LNCaP clone FGC (cell line): ENCODE results near the gene PEX12.

Experiments used
- DNase-seq: peaks from one replicate; pipeline ENCODE4 v3.0.0-alpha.2; 2011; ENCODE audit warnings: low read depth
- H3K4me3 ChIP-seq: 2 replicates; pipeline ENCODE4 v1.5.1; 2011; ENCODE audit warnings: mild to moderate bottlenecking, low read depth, low read length, control low read depth
- TF ChIP-seq, protein P1 (sequence below): IDR thresholded peaks from 2 replicates; pipeline ENCODE4 v1.5.1; 2012; ENCODE audit warnings: mild to moderate bottlenecking; ENCODE audit not compliant: control insufficient read depth, insufficient read depth; ENCODE audit errors: extremely low read depth

PEX12 gene

GRCh38 chr17:35548208-35548810 lies 30.1 kb downstream of the PEX12 start:
- no peak for DNase-seq
- TF ChIP-seq, protein P1, sequence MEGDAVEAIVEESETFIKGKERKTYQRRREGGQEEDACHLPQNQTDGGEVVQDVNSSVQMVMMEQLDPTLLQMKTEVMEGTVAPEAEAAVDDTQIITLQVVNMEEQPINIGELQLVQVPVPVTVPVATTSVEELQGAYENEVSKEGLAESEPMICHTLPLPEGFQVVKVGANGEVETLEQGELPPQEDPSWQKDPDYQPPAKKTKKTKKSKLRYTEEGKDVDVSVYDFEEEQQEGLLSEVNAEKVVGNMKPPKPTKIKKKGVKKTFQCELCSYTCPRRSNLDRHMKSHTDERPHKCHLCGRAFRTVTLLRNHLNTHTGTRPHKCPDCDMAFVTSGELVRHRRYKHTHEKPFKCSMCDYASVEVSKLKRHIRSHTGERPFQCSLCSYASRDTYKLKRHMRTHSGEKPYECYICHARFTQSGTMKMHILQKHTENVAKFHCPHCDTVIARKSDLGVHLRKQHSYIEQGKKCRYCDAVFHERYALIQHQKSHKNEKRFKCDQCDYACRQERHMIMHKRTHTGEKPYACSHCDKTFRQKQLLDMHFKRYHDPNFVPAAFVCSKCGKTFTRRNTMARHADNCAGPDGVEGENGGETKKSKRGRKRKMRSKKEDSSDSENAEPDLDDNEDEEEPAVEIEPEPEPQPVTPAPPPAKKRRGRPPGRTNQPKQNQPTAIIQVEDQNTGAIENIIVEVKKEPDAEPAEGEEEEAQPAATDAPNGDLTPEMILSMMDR: no peak
- no peak overlapping the region for H3K4me3 ChIP-seq

DNA sequence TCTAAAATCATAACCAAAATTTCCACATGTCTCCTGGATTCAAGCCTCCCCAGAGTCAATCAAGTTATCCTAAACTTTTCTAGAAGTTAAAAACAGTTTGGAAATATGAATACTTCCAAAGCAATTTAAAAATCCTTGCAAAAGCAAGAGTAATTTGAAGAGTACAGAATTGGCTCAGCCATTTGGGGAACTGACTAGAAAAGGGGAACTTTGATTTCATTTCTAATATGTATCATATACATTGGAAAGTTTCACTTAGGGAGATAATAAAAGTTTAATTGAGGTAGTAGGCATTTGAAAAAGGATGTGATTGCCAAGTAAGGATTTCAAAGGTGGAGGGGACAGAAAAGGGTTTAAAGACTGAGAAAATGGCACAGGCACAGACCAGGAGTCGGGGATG lies 31.9 kb downstream of the PEX12 start:
- no peak for DNase-seq
- H3K4me3 ChIP-seq: no peak overlapping the region
- TF ChIP-seq, protein P1: no peak

DNA sequence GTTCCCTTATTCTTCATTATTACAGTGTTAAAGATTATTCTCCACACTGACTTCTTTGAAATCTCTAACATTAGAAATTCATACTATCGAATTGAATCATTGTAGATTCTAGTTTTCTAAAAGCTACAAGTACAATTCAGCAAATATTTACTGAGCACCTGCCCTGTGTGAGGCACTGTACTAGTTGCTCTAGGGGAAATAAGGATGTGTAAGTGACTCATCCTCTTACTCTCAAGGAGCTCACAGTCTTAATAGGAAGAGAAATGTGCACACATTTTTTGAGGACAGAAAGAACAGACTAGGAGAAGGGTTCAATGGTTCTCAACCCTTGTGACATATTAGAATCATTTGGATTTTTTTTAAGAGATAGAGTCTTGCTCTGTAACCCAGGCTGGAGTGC lies 33.2 kb downstream of the PEX12 start:
- TF ChIP-seq, protein P1: no peak
- H3K4me3 ChIP-seq: no peak overlapping the region
- no peak for DNase-seq

- no peak overlapping the region for H3K4me3 ChIP-seq
- no peak for DNase-seq
- TF ChIP-seq, protein P1: no peak
Measured at GRCh38 chr17:35543856-35544255, 34.5 kb downstream of the PEX12 start.

DNA sequence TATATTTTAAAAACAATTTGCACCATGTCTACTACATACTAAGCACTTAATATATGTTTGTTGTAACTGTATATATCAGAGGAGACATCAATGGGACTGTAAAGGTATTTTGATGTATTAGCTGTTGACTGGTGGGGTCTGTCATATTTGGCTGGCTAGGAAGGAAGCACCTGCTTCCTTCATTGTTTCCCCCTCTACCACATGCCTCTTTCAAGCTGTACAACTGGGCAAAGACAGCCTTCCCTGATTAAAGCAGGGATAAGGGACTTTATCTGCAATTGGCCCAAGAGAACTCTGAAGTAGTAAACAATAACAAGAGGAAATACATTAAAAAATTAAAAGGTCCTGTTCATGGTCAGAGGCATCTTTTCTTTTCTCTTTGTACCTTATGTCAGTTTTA lies 35.4 kb downstream of the PEX12 start:
- no peak overlapping the region for H3K4me3 ChIP-seq
- TF ChIP-seq, protein P1: no peak
- no peak for DNase-seq

- no peak overlapping the region for H3K4me3 ChIP-seq
- DNase-seq: no peak
- TF ChIP-seq, protein P1: no peak
Measured at GRCh38 chr17:35541434-35541833, 36.9 kb downstream of the PEX12 start.
